HG02759 (cell line): ENCODE measurements around the gene USP50.
"Not testable (repeated sequence)": the region's sequence is repeated elsewhere in the genome, so short reads cannot be mapped to it uniquely, and the experiment has no call there.

Experiments
- ATAC-seq: cut with Tn5 transposase; IDR thresholded peaks from one replicate; pipeline ENCODE4 v1.9.1; 2021; ENCODE audit warnings: mild to moderate bottlenecking, moderate library complexity; ENCODE audit not compliant: unreplicated experiment

USP50 gene

GRCh38 chr15:50505656-50506055 lies 40.8 kb downstream of the USP50 start:
- ATAC-seq = not testable (repeated sequence)

- ATAC-seq = no peak
Observed at GRCh38 chr15:50503144-50503543, 43.3 kb downstream of the USP50 start.

- ATAC-seq = no peak
Observed at GRCh38 chr15:50501815-50502214, 44.7 kb downstream of the USP50 start.

GRCh38 chr15:50500352-50500751 lies 46.1 kb downstream of the USP50 start:
- no peak for ATAC-seq

GRCh38 chr15:50496692-50497091 lies 49.8 kb downstream of the USP50 start:
- ATAC-seq = no peak

- ATAC-seq = not testable (repeated sequence)
Observed at GRCh38 chr15:50494547-50494946, 51.9 kb downstream of the USP50 start.

GRCh38 chr15:50493625-50494024 lies 52.8 kb downstream of the USP50 start:
- ATAC-seq = no peak

- ATAC-seq = no peak
Observed at GRCh38 chr15:50487287-50487686, 59.2 kb downstream of the USP50 start.

GRCh38 chr15:50485389-50485788 lies 61.1 kb downstream of the USP50 start:
- no peak for ATAC-seq

- ATAC-seq = peak; percentile 78
Observed at GRCh38 chr15:50484781-50485180, 61.7 kb downstream of the USP50 start.

GRCh38 chr15:50476143-50476542 lies 70.3 kb downstream of the USP50 start:
- no peak for ATAC-seq

- no peak for ATAC-seq
Observed at GRCh38 chr15:50471072-50471471, 75.4 kb downstream of the USP50 start.

- no peak for ATAC-seq
Observed at GRCh38 chr15:50463423-50464358, 82.8 kb downstream of the USP50 start.

- ATAC-seq = no peak
Observed at GRCh38 chr15:50458348-50459112, 87.9 kb downstream of the USP50 start.

GRCh38 chr15:50452927-50453326 lies 93.5 kb downstream of the USP50 start:
- ATAC-seq = no peak
